ENCODE measurements around the gene GRIP2. TPM values are rescaled to one million over a fixed set of nuclear protein-coding genes. Genes with fewer than 3 reads are reported as not detected.
A peak's percentile ranks its signal among the peaks of the same experiment; 100 is the strongest.

Gene GRIP2
- total and polyA plus RNA-seq, 2 of the 4 experiments (the other 2 are of a cell fraction), result 0.05 TPM; not detected in 1

GRCh38 chr3:14465425-14465824 lies 74.7 kb downstream of the GRIP2 start (continued):
- no peak for TF ChIP-seq SMC3 (IDR thresholded peaks at IDR 0.05; ENCODE audit: low read depth, low read length)
- no peak for TF ChIP-seq CHD1 (IDR thresholded peaks at IDR 0.05; ENCODE audit: low read depth, low read length)
- no peak for TF ChIP-seq RFX5 (IDR thresholded peaks at IDR 0.05; ENCODE audit: low read depth, low read length)

GRCh38 chr3:14464521-14464920 lies 75.6 kb downstream of the GRIP2 start:
- ChIA-PET POLR2A (ENCODE audit: unreplicated experiment) (no interaction called here), CTCF (interaction anchor here (1.8 kb wide), 1 partner anchor 261 kb away, joined by 8 read pairs; no protein-coding TSS in a partner anchor)
- Histone ChIP-seq H4K5ac (ENCODE audit: low read depth, low read length) (no peak overlapping the region), H3K36me3 (ENCODE audit: control insufficient read depth, insufficient read depth, low read length) (peaks cover 58% of the 10 kb centered on the region), H2BK20ac (ENCODE audit: low read depth, low read length) (no peak overlapping the region), H2AK5ac (ENCODE audit: low read depth, low read length) (no peak overlapping the region), H2BK120ac (ENCODE audit: low read depth, low read length) (no peak overlapping the region), H3K4me1 (ENCODE audit: control insufficient read depth, insufficient read depth, low read length) (peaks cover 11% of the 10 kb centered on the region; the same call in 1 of the 2 replicates), H4K8ac (ENCODE audit: low read depth in 2 of 2, low read length in 2 of 2) (0 out of 4 replicates have a peak overlapping the region, but pooled peaks of 1 of the 2 experiments have one; percentile 29), H3K18ac (ENCODE audit: low read depth, low read length) (no peak overlapping the region), H2AK9ac (replicated peaks; ENCODE audit: low read depth, low read length, poor library complexity) (no peak overlapping the region), H3K9ac (ENCODE audit: low read depth, low read length) (no peak overlapping the region), H3K56ac (ENCODE audit: extremely low read depth, insufficient read depth, low read length) (no peak overlapping the region), H3K4me2 (ENCODE audit: low read depth, low read length) (no peak overlapping the region), H3K27ac (ENCODE audit: insufficient read depth, low read length) (no peak overlapping the region), H4K91ac (ENCODE audit: insufficient read depth, low read depth, low read length) (no peak overlapping the region), H3K23ac (ENCODE audit: low read depth, low read length) (no peak overlapping the region), H3K27me3 (ENCODE audit: control insufficient read depth, insufficient read depth, low read length) (no peaks in the 10 kb centered on the region), H3K79me1 (ENCODE audit: low read depth in 1 of 2, low read length in 2 of 2) (peaks cover 6 to 12% of the 10 kb centered on the region in 2 experiments; a peak in 2 of 4 replicates), H3K9me1 (ENCODE audit: insufficient read depth, low read length) (peaks cover 16% of the 10 kb centered on the region), H3K4ac (ENCODE audit: low read depth, low read length) (no peak overlapping the region), H3K4me3 (ENCODE audit: insufficient read depth, low read depth, low read length) (no peak overlapping the region), H2BK15ac (ENCODE audit: low read depth, low read length) (no peak overlapping the region), H4K20me1 (ENCODE audit: insufficient read depth, low read length) (no peaks in the 10 kb centered on the region), H2AFZ (replicated peaks; ENCODE audit: low read length, poor library complexity) (no peak overlapping the region), H3K14ac (replicated peaks; ENCODE audit: low read depth, low read length) (no peak overlapping the region), H2BK5ac (ENCODE audit: low read depth, low read length, poor library complexity, severe bottlenecking) (no peak overlapping the region), H3K9me3 (ENCODE audit: control insufficient read depth, insufficient read depth, low read length) (no peaks in the 10 kb centered on the region)
- ATAC-seq (ENCODE audit: low read depth) (no peak), DNase-seq (no peak)
- no TSS peak for BruUV-seq (replicated peaks)
- dilution Hi-C loops (cut with HindIII; ENCODE audit: low sequenced_read_pairs, unreplicated experiment) (no loop called here), in situ Hi-C loops (cut with MboI; ENCODE audit: low sequenced_read_pairs) (loop anchor here (5.0 to 10.0 kb wide), 4 partner anchors 57 to 570 kb away; no protein-coding TSS in a partner anchor), intact Hi-C loops (cut with micrococcal nuclease) (no loop called here)
- WGBS, 2 experiments (ENCODE audit: extremely low coverage in 2 of 2, insufficient read length in 1 of 2), result 100% methylated on average over 1 of the region's 4 CpGs; no CpG with 5 or more reads in 1 of the 2 experiments
- TF ChIP-seq MAFK (IDR thresholded peaks at IDR 0.05; ENCODE audit: low read depth, low read length) (no peak), RFX5 (IDR thresholded peaks at IDR 0.05; ENCODE audit: low read depth, low read length) (no peak), USF2 (IDR thresholded peaks at IDR 0.05; ENCODE audit: low read depth, low read length) (no peak), CHD1 (IDR thresholded peaks at IDR 0.05; ENCODE audit: low read depth, low read length) (no peak), BHLHE40 (IDR thresholded peaks at IDR 0.05; ENCODE audit: low read depth, low read length) (no peak), MXI1 (IDR thresholded peaks at IDR 0.05; ENCODE audit: borderline replicate concordance, low read depth, low read length) (no peak), RAD21 (IDR thresholded peaks at IDR 0.05; ENCODE audit: low read length) (no peak), NFE2L2 (IDR thresholded peaks at IDR 0.05; ENCODE audit: low read depth, low read length) (no peak), MAZ (IDR thresholded peaks at IDR 0.05; ENCODE audit: borderline replicate concordance, low read depth, low read length) (no peak), RCOR1 (IDR thresholded peaks at IDR 0.05; ENCODE audit: insufficient replicate concordance, low read length) (no peak), FOS (IDR thresholded peaks at IDR 0.05; ENCODE audit: low read depth, low read length) (no peak), ELK1 (IDR thresholded peaks at IDR 0.05; ENCODE audit: borderline replicate concordance, low read depth, low read length) (no peak), CEBPB (IDR thresholded peaks at IDR 0.05; ENCODE audit: low read depth, low read length) (no peak), POLR2A (IDR thresholded peaks at IDR 0.05; ENCODE audit: low read depth, low read length) (no peak)

Data from IMR-90 (cell line).